Measurements from ENCODE around the gene MYCBPAP.
A peak's percentile ranks its signal among the peaks of the same experiment; 100 is the strongest.

MYCBPAP gene

DNA sequence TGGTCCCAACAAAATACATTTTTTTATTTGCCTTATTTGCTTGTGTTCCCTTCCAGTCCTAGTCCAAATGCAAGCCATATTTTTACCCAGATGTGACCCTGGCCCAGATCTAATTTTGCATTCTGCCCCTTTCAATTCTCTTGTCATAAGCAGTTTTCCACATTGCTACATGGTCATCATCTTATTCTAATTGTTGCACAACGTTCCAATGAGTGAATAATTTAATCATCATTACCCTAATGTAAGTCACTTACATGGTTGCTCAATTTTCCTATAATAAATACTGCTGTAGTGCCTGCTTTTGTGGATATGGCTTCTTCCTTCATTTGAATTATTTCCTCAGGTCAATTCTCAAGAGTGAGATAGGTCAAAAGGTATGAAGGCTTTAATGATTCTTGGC, 16.7 kb upstream of the MYCBPAP start:
- no peak for DNase-seq (ENCODE audit: low read depth)

DNA sequence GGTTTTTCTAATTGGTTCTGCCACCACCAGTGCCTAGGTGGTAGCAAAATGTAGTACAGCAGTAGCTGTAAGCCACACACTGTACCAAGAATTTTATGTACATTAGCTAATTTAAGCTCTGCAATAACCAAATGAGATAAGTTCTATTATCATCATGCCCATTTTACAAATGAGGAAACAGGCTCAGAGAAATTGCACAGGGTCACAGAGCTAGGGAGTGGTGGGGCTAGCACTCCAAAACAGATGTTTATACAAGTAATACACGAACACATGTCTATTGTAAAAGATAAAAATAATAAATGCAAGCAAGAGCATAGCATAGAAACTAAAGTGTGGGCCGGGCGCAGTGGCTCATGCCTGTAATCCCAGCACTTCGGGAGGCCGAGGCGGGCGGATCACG, 16.0 kb upstream of the MYCBPAP start:
- no peak for DNase-seq (ENCODE audit: low read depth)

DNA sequence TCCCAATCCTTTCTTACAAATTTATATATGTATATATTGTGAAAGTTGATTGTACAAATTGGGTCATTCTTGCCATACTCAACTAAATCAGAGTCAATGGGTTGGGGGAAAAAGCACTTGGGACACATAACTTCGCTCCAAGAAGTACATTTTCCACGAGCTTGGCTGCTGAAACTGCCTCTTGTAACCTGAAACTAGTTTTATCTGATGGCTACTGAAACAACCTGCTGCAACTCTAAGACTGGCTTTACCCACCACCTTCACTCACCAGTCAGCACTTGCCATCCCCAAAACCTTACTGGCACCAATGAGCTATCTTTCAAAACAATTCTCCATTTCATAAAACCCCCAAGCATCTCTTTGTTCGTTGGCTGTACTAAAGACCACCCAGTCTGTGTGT, 14.5 kb upstream of the MYCBPAP start:
- DNase-seq (ENCODE audit: low read depth), result no peak

DNA sequence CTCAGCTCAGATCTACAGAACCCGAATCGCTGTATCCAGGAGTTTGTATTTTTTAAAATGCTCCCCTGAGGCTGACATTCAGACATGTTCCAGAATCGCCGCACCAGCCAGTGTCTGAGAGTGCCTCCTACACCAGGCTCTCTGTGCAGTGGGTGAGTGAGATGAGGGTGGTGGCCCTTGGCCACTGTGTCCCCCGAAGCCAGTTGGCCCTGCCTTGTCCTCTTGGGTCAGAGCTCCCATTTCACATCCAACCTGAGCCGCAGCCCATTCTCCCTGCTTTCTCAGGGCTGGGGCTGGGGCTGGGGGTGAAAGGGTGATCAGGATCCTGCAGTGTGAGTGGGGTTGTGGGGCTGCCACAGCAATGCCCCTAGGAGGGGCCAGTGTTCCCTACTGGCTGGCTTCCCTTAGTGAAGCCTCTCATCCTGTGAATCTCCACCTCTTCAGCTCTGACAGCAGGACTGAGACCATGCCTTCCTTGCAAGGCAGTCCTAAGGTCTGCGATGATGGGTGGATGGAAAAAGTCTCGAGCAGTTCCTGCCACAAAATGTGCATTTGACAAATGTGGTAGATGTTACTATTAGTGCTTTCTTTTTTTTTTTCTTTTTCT, 12.9 kb upstream of the MYCBPAP start:
- no peak for DNase-seq (ENCODE audit: low read depth)

DNA sequence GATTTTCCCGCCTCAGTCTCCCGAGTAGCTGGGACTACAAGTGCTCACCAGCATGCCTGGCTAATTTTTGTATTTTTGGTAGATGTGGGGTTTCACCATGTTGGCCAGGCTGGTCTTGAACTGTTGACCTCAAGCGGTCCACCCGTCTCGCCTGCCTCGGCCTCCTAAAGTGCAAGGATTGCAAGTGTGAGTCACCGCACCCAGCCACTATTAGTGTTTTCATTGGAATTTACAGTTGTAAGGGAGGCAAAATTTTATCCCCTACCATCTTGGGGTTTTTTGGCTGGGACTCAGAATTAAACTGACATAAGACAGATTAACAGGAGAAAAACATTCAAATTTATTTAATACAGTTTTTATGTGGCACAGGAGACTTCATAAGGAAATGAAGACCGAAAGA, 12.3 kb upstream of the MYCBPAP start:
- DNase-seq (ENCODE audit: low read depth), result peak; percentile 28

DNA sequence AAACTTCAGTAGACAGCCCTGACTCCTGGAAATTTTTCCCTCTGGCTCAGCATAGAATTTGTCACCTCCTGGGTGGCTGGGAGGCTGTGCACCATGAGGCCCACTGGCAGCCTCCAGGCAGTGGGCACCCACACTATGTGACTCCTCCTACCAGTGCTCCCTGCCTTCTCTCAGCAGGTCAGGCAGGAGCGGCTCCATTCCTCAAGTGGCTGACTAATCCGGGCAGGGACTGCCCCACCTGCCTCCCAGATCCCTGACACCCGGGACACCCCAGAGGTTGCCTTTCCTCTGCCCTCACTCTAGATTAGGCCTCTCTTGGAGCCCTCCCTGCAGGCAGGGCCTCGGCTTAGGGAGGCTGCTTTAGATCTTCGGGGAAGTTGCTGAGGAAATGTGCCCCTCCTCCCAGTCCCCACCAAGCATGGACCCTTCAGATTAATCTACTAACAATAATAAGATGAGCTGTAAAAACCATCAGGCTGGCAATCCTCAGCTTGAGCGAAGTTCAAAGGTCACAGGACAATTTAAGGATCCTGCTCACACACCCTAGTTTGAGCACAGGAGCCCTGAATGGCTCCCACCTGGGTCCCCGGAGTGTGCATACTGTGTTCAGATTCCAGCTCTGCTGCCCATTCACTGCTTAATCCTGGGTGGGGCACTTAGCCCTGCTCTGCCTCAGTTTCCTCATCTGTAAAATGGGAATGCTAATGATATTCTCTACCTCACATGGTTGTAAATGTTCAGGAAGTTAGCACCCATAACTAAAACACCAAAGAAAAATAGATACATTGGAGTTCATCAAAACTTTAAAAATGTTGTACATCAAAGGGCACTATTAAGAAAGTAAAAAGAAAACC, 10.0 kb upstream of the MYCBPAP start:
- no peak for DNase-seq (ENCODE audit: low read depth)

DNA sequence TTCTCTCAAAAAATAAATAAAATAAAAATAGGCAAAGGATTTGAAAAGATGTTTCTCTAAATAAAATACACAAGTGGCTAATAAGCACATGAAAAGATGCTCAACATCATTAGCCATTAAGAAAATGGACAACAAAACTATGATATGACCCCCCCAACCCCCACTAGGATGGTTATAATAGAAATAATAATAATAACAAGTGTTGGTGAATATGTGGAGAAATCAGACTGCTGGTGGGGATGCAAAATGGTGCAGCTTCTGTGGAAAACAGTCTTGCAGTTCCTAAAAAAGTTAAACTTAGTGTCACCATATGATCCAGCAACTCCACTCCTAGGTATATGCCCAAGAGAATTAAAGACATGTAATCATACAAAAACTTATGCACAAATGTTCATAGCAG, 9.0 kb upstream of the MYCBPAP start:
- DNase-seq (ENCODE audit: low read depth), result no peak

DNA sequence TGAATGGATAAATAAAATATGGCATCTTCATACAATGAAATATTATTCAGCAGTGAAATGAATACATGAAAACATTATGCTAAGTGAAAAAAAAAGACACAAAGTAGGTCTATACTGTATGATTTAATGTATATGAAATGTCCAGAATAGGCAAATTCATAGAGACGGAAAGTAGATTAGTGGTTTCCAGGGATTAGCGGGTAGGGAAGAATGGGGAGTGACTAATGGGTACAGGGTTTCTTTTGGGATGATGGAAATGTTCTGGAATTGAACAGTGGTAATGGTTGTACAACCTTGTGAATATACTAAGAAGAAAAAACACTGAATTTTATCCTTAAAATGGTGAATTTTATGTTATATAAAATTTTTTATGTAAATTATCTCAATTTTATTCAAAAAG, 8.5 kb upstream of the MYCBPAP start:
- DNase-seq (ENCODE audit: low read depth), result no peak

DNA sequence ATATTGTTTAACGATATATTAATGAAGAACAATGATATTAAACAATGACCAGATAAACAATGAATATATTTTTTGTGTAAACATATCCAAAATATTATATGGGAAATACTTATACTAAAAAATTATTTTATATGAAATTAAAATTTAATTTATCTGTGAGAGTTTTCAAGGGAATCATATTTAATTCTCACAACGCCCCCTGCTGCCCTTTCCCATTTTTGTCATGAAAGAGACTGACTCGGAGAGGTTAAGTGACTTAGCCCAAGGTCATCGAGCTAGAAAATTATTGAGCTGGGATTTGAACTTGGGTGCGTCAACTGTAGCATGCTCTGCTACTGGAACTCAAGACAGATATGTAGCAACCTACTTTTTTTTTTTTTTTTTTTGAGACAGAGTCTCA, 7.2 kb upstream of the MYCBPAP start:
- no peak for DNase-seq (ENCODE audit: low read depth)

DNA sequence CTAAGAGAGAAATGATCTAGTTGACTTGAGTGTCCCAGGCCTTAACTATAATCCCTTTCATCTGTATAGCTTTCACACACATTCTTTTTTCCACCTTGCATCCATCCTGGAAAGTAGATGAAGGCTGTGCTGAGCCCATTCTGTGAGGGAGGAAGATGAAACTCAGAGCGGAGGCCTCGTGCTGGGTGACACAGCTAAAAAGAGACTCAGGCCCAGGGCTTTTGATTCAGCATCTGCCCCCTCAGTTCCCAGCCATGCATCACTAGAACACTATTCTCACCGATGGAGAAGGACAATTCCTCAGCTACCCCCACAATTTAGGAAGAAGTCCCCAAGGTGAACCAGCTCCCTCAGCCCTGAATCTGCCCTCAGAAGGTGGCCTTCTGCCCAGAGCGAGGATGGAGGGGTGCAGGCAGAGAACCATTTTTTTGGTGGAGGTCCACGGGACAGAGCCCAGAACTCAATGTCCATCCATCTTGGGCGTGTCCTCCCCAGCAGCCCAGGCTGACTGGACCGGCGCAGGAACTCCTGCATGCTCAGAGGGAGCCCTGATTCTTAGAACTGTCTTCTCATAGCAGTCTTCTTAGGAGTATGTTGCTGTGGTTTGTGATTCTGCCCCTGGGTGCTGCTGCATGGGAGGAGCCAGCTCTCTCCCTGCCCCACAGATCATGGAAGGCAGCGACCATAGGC, 5.8 kb upstream of the MYCBPAP start:
- no peak for DNase-seq (ENCODE audit: low read depth)

DNA sequence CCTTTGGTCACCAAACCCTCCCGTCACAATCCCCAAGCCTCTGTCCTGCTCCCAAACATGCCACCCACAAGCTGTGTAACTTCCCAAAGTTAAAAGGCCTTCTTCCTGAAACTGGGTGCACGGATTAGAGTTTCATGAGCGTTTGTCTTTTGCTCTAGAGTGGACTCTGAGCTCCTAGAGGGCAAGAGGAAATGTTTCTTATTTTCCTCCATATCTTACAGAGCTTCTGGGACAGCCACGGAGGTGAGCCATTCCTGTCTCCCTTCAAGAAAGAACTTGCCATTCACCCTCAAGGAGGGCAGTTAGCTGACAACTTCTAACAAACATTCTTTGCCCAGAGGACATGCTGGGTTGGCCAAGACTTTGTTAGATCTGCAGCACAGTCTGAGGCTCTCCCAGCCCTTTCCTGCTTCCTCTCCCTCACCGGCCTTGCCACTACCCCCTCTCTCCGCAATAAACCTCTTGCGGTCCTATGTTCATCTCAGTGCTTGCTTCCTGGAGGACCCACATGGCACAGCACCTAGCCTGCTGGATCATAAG, 2.6 kb upstream of the MYCBPAP start:
- DNase-seq (ENCODE audit: low read depth), result no peak

DNA sequence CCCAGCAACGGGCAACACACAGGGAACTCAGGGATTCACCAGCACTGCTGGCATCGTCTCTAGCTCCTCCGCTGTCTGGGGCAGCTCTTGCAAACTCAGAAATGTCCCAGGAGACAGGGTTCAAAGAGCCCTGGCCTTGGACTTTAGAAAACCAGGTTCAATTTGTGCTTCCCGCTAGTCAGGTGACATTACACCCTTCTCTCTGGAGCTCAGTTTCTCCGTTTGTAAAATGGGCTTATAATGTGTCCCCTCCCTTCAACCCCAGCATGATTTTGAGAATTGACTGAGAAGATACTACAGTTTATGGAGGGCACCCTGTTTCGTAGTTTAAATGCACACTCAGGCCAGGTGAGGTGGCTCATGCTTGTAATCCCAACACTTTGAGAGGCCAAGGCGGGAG, 1.9 kb upstream of the MYCBPAP start:
- DNase-seq (ENCODE audit: low read depth), result no peak

DNA sequence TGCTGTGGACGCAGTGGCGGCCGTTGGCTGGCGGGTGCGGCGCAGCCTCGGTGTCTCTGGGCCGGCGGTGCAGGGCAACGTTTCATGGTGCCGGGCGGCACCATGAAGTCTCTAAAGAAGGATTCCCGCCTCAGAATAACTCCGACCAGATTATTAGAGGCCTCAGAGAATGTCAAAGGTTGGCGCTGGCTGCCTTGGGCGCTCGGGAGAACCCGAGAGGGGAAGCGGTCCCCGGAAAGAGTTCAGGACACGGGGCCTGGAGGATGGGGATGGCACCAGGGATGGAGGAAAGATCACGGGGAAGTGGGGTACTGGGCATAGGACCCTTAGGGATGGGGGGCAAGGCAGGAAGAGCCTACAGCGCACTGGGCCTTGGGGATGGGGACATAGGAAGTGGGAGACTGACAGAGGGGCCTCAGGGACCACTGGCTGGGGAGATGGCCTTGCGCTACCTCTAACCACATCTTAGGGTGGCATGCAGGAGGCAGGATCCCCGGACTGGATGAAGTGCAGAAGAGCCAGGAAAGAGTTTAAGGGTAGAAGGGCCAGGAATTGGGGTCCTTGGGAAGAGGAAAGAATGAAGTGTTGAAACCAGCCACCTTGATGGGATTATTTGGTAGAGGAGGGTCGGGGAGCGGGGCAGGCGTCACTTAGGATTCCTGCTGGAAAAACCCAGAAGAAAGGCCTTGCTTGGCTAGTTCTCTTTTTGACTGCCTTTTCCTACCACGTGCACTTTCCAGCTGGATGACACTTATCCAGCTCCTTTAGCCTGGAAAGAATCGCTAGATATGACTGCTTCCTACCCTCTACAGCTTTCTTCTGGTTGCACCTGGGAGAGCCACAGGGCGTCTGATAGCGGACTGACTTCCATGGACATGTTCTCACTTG, 578 bp downstream of the MYCBPAP start:
- DNase-seq (ENCODE audit: low read depth), result no peak

DNA sequence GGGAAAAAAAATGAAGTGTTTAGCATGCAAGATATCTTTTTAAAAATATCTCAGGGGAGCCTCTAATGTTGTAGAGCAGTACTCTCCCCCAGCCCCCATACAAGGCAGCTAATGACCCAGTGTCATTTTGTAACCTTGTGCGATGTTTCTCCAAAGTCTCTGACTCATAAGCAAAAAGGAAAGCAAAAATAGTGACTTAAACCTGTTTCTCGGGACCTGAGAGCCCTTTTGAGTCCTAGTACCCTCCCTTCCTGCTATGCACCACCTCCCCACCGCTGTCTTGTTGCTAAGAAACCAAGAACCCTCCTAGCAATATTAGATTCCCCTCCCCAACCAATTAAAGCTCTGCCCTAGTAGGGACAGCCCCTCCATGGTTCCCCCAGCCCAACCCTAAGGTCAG, 2.8 kb downstream of the MYCBPAP start:
- no peak for DNase-seq (ENCODE audit: low read depth)

DNA sequence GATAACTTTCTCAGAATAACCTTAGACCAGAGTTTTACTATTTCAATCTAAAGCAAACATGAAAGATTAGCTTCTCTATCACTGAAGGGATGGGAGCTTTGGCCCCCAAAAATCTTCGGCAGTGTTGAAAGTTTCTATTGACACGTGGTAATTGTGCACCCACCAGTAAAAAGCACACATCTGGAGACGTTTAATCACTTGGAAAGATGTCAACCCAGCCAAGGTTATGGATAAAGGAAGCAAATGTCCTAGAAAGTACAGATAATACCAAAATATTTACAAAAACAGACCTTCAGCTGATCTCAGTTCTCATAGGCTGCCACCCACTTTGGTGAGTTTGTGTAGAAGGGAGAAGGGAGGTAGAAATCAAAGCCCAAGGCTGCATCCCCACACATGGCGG, 5.3 kb downstream of the MYCBPAP start:
- no peak for DNase-seq (ENCODE audit: low read depth)

DNA sequence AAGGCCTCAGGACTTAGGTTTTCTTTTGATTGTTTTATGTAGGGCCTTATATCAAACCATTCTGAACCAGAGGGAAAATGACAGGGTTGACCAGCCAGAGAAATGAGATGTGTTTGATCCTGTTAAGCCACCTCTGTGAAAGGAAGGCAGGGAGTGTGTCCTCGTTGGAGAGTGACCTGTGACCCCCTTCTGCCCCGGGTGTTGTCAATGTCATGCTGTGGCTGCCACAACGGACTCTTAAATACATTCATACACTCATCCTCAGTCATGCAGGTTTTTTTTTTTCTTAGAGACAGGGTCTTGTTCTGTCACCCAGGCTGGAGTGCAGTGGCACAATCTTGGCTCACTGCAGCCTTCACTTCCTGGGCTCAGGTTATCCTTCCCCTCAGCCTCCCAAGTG, 6.1 kb downstream of the MYCBPAP start:
- DNase-seq (ENCODE audit: low read depth), result no peak

DNA sequence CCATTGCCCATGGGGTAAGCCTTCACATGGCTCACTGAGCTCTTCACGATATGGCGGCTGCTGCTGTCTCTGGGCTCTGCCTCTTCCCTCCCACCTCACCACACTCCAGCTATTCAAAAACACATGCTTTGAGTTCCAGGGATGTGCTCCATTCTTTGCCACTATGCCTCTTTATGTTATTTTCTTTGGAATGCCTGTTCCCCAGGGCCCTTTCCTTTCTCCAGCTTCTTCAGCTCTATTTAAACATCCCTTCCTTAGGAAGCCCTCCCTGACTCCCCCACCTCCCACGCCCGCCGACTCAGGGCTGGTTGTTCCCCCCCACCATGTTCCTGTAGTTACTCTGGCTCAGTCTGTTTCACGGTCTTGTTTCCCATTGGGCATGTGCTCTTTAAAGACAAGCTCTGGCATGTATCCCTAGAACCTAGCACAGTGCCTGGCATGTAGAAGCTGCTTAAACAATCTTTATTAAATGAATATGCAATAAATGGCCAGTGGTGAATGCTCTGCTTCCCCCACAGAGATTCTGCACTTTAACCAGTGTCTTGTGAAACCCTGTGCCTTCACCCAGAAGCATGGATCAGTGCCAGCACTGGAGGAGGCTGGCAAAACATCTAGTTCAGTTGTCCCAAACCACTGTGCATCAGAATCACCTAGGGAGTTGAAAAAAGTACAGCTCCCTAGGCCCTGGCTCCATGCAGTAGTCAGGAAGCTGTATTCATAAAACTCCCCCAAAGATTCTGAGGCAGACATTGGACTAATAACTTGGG, 6.9 kb downstream of the MYCBPAP start:
- DNase-seq (ENCODE audit: low read depth), result no peak

DNA sequence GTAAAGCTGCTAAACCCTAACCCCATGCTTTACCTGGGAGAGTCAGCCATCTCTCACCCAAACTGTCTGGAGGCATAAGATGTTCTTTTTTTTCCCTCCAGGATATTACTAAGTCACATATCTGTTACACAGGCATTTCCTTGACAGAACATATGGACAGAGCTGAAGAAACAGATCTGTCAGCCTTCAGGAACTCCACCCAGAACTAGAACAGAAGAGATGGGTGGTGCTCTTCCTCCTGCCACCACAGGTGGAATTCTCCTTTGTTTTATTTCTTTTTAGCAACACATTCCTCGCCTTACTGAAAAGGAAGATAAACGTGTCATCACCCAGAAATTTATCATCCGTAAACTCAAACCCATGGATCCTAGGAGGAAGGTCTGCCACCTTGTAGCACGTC, 8.8 kb downstream of the MYCBPAP start:
- no peak for DNase-seq (ENCODE audit: low read depth)

DNA sequence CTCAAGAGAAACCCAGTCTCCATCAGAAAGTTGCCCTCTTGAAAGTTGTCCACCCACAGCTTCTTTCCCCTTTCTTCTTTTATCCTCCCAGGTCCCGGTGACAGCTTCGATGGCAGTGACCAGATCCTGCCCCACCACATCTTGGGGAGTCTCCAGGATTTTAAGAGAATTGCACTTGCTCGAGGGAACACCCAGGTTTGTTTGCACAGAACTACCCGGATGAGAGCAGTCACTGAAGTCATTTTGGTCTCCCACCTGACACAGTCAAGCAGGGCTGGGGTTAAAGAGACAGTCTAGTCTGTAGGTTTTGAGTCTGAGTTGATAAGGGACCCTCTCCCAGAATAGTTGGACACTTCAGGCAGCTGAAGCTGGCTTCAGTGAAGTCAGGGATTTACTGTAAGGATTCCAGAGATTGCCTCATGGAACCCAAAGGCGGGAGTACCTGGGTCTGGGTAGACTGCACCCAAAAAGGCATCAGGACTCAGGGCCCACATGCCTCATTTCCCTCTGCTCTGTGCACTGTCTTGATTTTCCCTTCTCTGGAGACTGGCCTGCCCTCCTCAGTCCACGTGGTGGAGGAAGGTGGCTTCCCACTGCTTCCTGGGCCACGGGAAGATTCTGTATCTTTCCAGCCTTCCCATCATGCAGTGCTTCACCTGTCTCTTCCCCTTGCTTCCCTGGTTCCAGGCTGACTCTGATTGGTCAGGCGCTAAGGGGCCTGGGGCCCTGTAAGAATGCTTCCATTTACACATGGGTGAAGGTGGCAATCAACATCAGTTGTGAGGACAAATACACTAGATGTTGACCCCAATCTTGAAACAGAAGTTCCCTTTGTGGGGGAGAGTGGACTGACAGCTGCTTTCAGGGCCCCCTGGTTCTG, 9.5 kb downstream of the MYCBPAP start:
- no peak for DNase-seq (ENCODE audit: low read depth)

DNA sequence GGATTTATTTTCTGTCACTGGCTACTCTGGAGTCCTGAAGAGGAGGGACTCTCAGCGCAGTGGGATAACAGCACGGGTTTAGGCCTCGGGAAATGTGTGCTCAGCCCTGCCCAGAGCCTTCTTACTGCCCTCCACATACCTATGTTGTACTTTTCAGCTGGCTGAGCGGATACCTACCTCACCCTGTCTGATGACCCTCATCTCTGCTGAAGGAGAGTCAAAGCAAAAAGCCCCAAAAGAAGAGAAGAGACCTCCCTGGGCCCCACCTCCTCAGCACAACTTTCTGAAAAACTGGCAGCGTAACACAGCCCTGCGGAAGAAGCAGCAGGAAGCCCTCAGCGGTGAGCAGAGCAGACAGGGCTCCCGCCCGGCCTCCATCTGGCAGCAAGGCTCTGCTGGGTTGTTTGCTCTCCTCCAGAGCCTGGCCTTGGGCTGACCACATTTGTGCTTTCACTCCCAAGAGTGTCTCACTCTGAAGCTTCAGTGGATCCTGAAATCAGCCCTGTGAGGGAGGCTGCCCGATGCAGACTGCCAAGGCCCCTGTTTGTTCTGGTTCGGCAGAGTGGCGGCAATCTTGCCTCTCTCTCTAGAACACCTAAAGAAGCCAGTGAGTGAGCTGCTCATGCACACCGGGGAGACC, 10.3 kb downstream of the MYCBPAP start:
- no peak for DNase-seq (ENCODE audit: low read depth)
